Midbrain (tissue), 1 donor: ENCODE measurements around the gene ANTXRL.
"Not testable (repeated sequence)": the region's sequence is repeated elsewhere in the genome, so short reads cannot be mapped to it uniquely, and the experiment has no call there.

ENCODE experiments used
- DNase-seq: peaks from one replicate; lab custom pipeline; 2025; lab: John Stamatoyannopoulos, UW

Gene ANTXRL

DNA sequence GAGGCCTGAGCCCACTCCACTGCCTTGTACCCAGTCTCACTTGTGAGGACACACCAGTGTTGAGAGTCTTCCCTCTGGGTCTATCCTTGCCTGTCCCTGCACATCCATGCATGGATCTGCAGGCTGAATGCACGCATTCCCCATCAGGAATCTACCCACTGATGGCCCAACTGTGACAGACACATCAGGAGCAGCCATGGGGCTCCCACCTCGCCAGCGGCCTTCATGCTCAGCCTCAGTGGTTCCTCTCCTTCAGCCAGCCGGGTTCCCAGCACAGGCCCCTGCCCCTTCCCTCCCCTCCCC is 21.3 kb downstream of the ANTXRL start:
- DNase-seq: no peak

DNA sequence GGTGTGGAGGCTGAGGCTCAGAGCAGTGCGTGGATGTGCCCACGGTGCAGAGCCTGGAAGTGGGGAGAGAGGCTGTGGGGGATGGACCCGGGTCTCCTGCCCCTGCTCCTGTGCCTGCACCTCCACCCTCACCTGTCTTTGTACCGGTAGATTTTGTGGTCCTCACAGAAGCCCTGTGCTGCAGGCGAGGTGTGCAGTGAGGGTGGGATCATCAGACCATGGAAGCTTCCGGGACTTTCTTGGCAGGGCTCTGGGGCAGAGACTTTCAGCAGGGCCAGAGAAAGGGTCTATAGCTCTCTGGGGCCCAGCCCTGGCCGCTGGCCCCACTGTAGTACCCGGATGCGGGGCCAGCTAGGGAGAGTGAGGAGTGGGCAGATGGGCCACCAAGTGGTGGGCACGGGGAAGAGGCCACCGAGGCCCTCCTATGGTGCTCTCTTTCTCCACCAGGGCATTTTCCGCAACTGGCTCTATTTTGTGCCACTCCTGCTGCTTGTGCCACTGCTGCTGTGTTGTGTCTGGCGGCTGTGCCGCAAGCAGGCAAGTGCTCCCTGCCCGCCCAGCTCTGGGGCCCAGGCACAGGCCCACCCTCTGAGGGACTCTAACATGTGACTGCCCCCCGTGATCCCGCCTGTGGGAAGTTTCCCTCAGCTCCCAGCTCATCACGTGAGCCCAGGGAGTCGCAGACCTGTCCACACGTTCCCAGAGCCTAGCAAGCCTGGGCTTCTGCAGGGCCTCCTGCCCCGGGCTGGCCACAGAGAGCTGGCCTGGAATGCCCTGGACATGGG is 22.1 kb downstream of the ANTXRL start:
- DNase-seq: no peak

DNA sequence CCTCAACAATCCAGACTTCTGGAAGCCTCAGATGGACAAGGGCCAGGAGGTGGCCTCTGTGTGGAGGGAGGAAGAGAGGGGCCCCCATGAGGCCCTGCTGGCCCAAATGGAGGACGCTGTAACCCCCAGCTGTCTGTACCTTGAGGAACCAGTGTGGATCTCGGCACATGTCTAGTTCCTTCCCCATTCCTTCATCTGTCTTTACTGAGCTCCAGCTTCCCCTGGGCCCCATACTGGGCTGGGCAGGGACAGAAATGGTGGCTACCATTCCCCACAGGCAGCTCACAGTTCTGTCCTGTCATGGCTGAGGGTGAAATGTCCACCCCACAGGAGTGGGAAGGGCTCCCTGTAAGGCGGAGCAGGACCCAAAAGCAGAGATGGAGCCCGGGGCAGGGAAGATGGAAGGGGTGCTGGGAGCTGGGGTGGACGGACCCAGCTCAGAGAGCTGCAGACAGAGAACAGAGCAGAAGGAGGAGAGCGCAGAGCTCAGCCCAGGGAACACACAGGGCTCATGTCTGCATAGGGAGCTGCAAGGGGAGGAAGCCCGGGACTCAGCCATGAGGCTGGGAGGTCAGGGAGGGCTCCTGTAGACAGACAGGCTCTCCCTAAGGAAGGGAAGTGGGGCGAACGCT is 22.8 kb downstream of the ANTXRL start:
- no peak for DNase-seq

DNA sequence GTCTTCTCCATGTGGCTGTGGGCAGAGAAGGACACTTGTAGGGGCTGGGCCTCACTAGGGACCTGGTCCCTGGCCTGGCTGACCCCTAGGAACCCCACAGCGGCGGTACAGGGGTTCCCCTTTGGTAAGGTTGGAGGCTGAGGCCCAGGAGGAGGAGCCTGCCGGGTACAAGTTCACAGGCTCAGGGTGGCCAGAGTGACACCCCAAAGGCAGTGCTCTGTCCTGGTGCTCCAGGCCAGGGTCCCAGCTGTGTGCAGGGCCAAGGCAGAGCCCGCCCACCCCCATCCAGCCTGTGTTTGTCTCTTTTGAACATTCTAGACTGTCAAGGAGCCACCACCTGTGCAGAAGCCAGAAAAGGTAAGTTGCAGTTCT is 23.3 kb downstream of the ANTXRL start:
- no peak for DNase-seq

DNA sequence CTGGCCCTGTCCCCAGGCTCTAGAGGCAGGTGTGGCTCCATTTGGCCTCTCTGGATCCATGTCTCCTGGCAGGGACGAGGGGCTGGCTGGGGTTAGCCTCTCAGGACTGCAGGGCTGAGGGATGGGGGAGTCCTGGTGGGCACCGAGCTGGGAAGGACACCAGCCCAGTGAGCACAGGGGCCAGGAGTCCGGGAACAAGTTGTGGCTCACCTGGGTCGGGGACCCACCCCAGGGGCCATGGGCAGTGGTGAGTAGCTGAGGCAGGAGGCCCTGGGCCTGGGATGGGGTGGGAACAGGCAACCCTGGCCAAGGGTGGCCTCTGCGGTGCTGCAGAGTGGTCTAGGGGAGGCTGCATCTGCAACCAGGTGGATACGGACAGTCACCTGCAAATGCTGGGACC is 24.1 kb downstream of the ANTXRL start:
- no peak for DNase-seq

DNA sequence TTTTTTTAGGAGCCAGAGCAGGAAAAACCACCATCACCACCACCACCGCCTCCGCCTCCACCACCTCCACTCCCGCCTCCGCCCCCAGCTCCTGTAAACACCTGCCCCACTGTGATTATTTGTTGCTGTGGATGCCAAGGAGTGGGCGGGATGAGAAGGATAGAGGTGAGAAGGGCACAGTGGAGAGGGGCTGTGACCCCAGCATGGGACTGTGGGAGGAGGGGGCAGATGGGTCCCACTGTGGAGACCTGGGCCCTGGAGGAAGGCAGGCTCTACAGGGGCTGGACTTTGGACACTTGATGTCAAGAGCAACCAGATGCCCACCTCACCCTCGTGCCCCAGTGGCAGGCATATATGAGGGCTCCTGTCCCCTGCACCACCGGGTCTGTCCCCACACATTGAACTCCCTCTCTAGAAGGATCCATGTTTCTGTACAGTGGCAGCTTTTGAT is 24.7 kb downstream of the ANTXRL start:
- no peak for DNase-seq

DNA sequence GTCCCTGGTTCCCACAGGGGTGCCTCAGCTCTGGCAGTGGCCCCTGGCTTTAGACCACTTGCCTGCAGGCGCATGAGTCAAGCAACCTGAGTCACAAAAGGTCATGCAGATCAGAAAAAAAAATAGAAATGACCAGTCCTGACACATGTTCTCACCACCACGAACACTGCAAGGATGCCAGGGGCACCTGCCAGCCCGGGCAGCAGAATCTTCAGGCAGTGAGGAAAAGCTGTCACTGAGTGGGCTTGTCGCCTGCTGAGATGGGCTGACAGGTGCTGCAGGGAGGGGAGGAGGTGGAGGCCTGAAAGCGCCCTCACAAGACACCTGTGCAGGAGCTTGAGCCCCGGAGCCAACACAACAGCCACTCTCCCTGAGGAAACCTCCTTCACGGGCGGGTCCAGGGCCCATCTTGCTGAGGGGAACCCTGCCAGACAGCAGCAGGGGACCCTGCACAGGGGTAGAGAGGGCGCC is 25.2 kb downstream of the ANTXRL start:
- DNase-seq: not testable (repeated sequence)

DNA sequence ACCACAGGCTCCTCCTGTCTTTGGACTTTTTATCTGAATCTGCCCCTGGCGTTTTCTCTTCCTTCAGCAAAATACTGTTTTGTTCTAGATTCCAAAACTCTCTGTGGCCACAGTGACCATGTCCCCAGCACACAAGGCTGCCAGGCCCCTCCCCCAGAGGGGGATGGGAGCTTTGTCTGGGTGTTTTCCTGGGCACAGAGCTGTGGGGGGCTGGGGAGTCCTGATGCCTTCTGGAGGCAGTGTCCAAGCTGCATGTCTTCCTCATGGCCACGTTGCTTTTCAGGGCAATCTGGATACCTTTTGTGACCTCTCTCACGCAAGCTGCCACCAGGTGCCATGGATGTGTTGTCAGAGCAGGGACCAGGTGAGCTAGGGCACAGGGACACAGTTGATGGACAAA is 26.2 kb downstream of the ANTXRL start:
- DNase-seq: no peak

DNA sequence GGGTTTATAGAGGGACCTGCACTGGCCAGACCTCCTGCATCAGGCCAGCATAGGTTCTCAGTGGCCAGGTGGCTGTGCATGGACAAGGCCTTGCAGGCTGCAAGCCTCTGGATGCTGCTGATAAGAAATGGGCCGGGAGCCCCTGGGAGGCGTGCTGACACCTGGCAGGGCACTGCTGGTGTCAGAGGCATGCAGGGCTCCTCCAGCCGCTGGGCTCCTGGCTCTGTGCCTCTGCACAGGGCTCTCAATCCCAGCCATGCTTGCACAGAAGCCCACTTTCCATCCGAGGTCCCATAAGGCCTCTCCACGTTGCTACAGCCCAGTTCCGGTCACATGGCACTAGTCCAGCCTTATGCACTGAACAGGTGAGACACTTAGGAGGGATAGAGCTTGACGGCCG is 27.3 kb downstream of the ANTXRL start:
- no peak for DNase-seq

DNA sequence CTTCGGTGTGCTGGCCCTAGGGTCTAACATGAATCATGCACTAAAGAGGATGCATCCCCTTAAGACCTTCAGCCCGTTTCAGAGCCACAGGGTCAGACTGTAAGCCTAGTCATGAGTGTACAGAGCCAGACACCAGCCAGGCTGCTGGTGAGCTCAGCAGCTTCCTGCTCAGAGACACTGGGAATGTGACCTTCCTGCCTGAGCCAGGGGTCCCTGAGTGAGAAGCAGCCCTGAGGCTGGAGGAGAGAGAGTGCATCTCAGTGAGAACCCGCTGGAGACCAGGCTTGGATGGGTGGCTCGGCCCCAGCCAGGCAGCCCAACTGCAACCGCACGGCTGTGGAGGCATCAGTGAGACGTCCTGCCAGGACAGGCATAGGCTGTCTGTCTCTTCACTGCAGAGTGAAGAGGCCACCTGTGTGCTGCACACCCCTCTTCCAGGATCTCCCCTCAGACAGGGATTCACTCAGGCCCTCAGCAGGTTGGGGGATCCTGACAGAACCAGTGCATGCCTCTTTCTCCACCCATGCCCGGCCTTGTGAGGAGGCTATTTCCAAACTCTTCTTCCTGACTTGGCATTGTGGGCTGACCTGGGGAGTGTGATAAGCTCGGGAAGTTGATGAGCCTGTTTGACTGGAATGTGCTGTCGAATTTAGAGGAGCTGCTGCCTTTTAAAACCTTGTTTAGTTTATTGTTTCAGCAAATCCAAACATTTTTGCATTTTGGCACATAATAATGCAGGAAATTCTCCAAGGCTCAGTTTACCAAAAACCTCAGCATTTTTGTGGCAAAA is 28.5 kb downstream of the ANTXRL start:
- not testable (repeated sequence) for DNase-seq

DNA sequence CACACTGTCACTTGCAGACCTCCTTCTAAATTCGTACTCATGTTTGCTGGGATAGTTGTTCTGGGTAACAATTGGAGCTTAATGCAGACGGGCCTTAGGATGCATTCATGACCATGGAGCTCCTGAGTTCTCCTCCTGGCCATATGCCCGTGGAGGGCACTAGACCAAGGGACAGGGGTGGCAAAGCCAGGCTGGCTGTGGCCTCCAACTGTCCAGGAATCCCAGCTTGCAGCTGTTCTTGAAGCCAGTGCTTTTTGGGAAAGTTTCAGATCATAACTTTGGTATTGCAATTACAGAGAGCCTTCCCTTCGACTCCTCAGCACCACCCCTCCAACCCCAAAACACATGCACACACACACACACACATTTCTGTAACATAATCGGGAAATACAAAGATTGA is 30.6 kb downstream of the ANTXRL start:
- DNase-seq: no peak

DNA sequence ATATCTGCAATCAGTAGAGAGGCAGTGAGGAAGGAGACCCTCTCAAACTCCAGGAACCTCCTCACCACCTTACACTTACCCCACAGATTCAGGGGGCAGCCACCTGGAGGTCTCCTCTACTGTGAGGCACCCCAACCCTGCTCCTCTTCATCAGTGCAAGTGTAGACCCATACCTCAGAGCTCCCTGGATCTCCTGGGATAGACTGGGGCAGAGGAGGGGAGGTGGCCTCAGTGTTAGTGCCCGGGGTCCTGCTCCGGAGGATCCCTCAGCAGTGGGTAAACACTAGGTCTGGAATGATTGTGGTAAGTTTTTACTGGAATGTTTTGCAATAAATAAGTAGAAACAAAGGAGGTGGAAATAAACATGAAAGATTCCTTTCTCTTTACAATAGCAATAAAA is 31.1 kb downstream of the ANTXRL start:
- no peak for DNase-seq

DNA sequence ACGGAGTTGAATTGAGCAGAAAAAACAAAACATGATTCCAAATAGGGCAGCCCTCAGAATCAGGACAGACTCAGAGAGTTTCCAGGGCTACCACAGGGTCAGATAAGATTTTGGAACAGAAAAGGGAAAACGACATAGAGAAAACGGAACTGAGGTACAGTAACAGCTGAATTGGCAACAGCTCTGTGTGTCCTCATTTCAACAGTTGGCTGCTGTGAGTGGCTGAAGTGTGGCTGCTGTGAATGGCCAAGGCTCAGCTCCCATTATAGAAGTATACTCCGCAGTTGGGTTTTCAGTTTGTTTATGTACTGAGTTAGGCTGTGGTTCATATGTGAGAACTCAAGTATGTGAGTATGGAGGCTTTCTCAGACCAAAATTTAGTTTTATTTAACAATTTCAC is 32.0 kb downstream of the ANTXRL start:
- DNase-seq: no peak

DNA sequence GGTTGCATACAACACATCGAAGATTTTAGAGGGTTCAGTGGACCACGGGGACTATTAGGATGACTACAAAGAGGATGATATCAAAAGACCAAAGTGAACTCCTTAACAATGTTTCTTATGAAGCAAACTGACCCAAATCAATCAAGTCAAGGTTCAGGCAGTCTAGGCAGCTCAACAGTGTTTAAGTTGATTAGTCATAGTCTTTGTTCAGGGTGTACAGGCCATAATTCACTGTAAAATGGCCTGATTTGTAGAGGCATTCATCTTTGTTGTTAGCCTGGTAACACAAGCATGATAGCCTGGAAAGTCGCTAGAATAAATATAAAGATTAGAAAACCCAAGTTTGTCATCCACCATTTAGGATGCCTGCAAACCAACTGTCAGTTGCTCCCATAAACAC is 32.6 kb downstream of the ANTXRL start:
- DNase-seq: no peak

DNA sequence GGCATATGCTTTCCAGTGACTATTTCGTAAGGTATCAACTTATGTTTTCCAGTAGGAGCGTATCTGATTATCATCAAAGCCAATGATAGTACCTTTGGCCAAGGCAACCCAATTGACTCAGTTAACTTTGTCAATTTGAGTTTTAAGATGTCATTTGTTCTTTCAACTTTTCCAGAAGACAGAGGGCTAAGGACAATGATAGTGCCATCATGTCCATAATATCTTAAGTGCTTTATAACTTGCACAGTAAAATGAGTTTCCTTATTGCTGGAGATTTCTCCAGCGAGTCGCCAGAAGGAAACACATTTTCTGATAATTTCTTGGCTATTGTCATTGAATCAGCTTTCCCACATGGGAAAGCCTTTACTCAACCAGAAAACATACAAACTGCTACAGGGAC is 35.0 kb downstream of the ANTXRL start:
- no peak for DNase-seq

DNA sequence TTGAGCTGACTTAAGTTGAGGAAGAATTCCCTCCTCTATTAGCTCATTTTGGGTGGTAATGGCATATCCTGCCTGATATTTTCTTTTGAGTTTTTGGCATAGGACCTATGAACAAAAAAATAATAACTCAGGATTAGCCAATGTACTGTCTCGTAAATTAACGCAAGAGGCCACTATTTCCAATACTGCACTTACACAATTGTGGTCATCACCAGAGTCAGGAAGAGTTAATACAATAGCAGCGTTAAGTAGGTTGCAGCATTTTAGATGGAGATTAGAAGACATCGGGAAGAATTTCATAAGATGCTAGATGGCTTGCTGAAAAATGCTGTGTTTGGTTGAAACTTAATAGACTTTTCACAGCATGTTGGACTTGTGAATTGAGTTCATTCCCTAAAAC is 36.4 kb downstream of the ANTXRL start:
- DNase-seq: no peak

DNA sequence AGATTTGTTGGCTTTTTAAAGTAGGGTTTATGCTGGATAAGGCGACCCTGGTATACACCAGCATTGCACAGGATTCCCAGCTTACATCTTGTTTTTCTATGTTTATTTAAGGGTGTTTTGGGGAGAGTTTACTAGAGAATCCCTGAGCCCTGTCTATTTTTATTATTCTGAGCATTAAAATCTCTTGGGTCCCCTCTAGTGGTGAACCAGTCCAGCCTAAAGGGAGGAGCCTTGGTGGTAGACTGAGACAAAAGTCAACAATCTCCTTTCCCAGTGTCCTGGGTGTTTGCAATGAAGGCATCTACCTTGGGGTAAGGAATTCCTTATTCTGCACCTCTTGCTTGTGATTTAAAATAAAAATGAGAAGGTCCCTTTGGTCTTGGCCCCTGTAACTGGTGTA is 38.2 kb downstream of the ANTXRL start:
- peak; percentile 33 for DNase-seq

DNA sequence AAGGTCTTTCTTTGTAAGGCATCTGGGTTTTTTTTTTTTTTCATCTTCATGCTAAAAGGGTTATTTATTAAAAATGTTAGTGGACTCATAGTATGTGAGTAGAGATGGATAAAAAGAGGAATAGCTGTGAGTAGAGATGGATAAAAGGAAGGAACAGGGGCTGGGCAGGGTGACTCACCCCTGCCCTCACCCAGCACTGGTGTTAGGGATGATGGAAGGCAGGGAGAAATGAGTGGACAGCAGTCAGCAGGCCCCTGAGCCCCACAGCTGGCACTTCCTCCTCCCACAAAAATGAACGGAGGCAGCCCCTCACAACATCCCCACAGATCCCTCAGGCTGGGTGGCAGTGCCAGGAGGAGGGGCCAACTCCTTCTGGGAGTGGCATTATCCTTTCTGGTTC is 39.3 kb downstream of the ANTXRL start:
- DNase-seq: no peak

DNA sequence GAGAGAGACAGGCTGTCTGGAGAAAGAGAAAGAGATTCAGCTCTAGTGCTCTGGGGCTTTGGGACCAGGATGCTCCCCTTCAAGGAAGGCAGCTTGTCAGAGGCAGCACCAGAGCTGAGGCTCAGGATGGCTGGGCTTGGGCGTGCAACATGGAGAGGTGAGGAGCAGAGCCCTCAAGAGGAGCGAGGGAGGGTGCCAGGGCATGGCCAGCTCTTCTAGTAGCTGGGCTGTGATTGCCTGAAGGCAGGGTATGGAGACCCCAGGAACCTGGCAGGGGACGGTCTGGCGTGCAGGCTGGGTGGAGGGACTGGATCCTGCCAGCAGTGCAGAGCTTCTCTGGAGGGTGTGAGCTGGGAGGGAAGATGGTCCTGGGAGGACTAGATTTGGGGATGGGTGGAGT is 40.2 kb downstream of the ANTXRL start:
- DNase-seq: no peak

DNA sequence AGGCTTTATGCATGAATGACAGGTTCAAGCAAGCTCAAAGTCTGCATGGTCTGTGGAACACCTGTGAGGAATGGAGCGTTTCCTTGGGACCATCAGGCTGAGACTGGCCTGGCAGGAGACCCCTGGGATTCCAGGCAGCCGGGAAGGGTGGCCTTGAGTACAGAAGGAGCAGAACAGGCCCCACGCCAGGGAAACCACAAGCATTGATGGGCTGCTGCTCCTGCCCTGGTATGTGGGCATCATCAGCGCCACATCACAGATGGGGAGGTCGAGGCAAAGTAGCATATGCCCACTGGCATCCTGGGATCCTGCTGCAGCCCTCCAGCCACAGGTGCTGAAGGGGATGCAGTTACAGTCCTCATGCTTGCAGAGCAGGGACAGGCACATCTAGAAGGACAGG is 40.9 kb downstream of the ANTXRL start:
- no peak for DNase-seq

DNA sequence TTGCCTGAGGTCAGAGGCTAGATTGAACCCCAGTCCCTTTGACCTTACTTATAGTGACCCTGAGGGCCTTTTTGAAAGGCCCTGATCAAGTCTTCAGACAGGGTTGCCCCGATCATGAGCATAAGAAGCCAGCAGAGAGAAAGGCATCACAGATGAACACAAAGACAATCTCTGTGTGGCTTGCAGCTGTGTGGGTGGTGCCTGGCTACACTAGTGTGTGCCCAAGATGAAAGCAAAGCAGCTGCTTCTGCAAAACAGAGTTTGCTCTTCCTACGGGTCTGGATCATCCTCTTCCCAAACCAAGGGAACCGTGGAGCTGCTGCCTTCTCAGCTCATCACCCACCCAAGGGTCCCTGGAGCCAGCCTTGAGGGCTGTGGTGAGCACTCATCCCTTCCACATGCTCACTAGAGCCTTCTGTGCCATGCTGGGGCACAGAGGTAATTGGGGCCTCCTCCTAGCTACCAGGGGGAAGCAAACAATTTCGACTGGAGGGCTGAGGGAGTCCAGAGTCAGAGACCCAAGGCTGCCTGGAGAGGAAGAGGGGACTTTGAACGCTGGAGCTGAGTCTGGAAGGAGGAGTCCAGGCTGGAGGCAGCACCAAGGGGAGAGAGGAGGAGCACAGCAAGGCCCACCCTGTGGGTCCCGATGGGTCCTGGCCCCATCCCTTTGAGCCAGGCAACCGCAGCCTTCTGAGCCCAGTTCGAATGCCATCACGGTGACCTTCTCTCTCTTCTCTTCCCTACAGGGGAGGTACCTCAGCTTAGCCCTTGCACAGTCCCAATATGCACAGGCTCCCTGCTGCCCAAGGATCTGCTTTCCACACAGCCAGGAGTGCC is 42.3 kb downstream of the ANTXRL start:
- DNase-seq: peak; percentile 74

DNA sequence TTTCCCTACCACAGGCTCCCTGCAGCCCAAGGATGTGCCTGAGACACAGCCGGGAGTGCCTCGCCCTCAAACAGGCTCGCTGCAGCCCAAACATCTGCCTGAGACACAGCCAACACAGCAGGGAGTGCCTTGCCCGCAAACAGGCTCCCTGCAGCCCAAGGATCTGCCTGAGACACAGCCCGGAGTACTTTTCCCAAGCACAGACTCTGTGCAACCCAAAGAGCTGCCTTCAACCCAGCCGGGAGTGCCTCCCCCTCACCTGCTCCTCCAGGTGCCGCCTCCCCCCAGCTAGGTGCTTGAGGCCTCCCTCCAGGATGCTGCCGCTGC is 42.9 kb downstream of the ANTXRL start:
- no peak for DNase-seq
